ENCODE measurements around the gene RNF144B.

RNF144B gene

DNA sequence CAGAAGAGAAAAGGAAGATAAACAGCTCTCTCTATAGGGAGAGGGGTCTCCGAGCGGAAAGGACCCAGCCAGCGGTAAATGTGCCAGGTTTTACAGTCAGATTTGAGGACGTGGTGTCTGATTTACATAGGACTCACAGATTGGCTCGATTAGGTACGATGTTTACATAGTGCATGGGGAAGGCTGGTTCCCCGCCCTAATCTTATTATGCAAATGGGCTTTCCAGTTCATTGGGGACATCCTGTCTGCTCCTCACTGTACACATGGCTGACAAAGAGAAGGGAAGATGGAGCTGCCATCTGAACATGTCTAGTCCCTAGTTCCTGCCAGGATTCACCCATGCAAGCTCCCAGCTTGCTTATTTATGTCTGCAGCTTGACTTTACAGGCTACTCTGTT is 119.9 kb downstream of the RNF144B start:
- no peak for DNase-seq (ENCODE audit: extremely low read depth in 1 of 2, low read depth in 1 of 2)

DNA sequence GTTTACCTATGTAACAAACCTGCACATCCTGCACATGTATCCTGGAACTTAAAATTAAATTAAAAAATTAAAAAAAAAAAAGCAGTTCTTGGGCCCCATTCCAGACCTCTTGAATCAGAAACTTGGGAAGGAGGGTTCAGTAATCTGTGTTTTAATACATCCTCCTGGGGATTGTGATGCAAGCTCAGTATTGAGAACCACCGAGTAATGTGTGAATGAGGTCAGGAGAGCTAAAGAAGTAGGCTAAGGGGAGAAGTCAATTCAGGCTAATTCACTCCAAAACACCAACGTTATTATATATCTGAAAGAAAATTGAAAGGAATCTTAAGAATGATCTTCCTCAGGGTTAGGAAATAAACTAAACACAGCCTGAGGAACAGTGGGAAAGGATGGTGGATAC is 120.4 kb downstream of the RNF144B start:
- DNase-seq (ENCODE audit: extremely low read depth in 1 of 2, low read depth in 1 of 2): no peak

DNA sequence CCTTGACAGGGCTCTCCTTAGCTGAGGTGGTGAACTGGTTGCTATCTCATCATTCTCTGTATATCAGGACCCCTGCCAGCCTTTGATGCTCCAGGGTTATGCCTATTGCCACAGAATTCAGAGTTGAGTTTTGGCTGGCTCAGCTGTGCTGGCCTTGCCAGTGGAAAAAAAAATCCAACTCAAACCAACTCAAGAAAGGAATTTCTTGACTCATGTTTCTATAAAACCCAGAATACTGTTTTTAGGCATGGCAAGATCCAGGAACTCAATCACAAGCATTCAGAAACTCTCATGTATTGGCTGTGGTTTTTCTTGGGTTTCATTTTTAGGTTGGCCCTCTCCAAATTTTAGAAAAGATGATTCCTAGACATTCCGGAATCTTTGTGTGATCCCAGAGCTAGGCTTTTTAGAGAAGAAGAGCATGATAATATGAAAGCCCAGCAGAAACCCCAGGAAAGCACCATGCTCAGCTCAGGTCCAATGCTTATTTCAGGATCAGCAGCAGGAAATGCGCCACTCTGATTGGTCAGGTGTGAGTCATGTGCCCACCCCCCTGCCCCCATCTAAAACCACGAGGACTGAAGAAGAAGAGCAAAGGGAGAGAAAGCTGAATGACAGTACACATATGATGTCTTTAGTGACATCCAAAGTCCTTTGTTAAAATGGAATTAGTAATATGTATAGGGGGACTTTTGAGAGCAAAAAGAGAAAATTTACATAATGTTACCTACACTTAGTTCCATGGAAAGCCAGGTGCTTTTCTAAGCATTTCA is 122.9 kb downstream of the RNF144B start:
- no peak for DNase-seq (ENCODE audit: extremely low read depth in 1 of 2, low read depth in 1 of 2)

GRCh38 chr6:18510644-18511033 is 123.5 kb downstream of the RNF144B start:
- no peak for DNase-seq (ENCODE audit: extremely low read depth in 1 of 2, low read depth in 1 of 2)

- no peak for DNase-seq (ENCODE audit: extremely low read depth in 1 of 2, low read depth in 1 of 2)
Observed at GRCh38 chr6:18511211-18511610, 124.1 kb downstream of the RNF144B start.

- DNase-seq (ENCODE audit: extremely low read depth in 1 of 2, low read depth in 1 of 2): no peak
Observed at GRCh38 chr6:18513253-18513798, 126.2 kb downstream of the RNF144B start.

- DNase-seq (ENCODE audit: extremely low read depth in 1 of 2, low read depth in 1 of 2): no peak
Observed at GRCh38 chr6:18514180-18514579, 127.0 kb downstream of the RNF144B start.

- no peak for DNase-seq (ENCODE audit: extremely low read depth in 1 of 2, low read depth in 1 of 2)
Observed at GRCh38 chr6:18515767-18516166, 128.6 kb downstream of the RNF144B start.

Measured in activated CD8-positive, alpha-beta memory T cell treated with anti-CD3 and anti-CD28 coated beads for 1 hour (primary cell).